ENCODE measurements around the gene CCT5. TPM values are rescaled to one million over a fixed set of nuclear protein-coding genes. Genes with fewer than 3 reads are reported as not detected.

The CCT5 gene
- total RNA-seq, 4 donors from 2014 or later: 100 to 165 (median 142) TPM

DNA sequence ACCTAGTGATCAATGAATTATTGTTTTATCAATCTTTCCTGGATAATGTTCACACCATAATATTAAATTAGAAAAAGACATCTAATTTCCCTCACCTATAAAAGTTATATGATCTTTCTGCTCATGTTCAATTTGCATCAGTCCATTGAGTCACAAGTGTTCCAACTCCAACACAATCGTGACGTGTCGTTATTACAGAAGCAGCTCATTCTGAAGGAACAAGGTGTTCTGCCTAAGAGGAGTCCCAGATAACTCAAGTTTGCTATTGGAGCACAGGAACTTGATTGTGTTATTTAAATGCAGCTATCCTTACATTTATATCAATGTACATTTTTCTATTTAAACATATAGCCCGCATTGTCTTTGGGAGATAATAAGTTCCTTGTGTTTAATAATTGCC is 31.0 kb upstream of the CCT5 start:
- Histone ChIP-seq H3K27me3 (no peaks in the 10 kb centered on the region), H3K9me3 (no peaks in the 10 kb centered on the region), H3K27ac (replicated peaks in 1 of 4) (no peak overlapping the region), H3K4me3 (no peak overlapping the region), H3K36me3 (peaks cover 0 to 7% (median 3%) of the 10 kb centered on the region in 4 donors), H3K4me1 (peaks cover 0 to 2% (median under 1%) of the 10 kb centered on the region in 4 donors)
- WGBS: 90% methylated on average over 4 of the region's 4 CpGs
- intact Hi-C loops (cut with DNase I): no loop called here
- TF ChIP-seq EP300 (IDR thresholded peaks at IDR 0.05): no peak
- TF ChIP-seq, protein P1, sequence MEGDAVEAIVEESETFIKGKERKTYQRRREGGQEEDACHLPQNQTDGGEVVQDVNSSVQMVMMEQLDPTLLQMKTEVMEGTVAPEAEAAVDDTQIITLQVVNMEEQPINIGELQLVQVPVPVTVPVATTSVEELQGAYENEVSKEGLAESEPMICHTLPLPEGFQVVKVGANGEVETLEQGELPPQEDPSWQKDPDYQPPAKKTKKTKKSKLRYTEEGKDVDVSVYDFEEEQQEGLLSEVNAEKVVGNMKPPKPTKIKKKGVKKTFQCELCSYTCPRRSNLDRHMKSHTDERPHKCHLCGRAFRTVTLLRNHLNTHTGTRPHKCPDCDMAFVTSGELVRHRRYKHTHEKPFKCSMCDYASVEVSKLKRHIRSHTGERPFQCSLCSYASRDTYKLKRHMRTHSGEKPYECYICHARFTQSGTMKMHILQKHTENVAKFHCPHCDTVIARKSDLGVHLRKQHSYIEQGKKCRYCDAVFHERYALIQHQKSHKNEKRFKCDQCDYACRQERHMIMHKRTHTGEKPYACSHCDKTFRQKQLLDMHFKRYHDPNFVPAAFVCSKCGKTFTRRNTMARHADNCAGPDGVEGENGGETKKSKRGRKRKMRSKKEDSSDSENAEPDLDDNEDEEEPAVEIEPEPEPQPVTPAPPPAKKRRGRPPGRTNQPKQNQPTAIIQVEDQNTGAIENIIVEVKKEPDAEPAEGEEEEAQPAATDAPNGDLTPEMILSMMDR (IDR thresholded peaks at IDR 0.05): no peak
- TF ChIP-seq POLR2AphosphoS5 (IDR thresholded peaks at IDR 0.05): no peak
- TF ChIP-seq POLR2A (IDR thresholded peaks at IDR 0.05; ENCODE audit: low read depth): no peak
- DNase-seq (ENCODE audit: extremely low spot score): peak; percentile 45

DNA sequence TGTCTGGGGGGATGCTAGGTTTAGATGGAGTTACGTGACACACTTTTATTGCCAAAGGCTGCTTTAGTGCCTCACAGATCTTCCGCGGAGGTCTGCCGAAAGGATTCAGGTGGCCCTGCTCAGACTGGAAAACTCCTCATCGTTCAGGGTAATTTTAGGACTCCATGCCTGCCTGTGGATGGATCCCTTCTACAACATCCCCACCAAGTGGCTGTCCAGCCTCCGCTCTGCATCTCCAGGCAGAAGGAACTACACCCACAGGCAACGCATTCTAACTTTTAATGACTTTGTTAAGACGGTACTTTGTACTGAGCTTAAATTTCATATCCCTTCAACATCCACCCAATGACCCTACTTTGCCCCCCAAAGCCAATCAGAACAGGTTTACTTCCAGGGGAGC is 29.8 kb upstream of the CCT5 start:
- Histone ChIP-seq H3K36me3 (peaks cover 0 to 7% (median 3%) of the 10 kb centered on the region in 4 donors), H3K4me3 (no peak overlapping the region), H3K27me3 (no peaks in the 10 kb centered on the region), H3K9me3 (no peaks in the 10 kb centered on the region), H3K4me1 (no peaks in the 10 kb centered on the region), H3K27ac (replicated peaks in 1 of 4) (no peak overlapping the region)
- DNase-seq (ENCODE audit: extremely low spot score): peak; percentile 86
- WGBS: 79% methylated on average over 7 of the region's 8 CpGs
- TF ChIP-seq EP300 (IDR thresholded peaks at IDR 0.05) (no peak), POLR2AphosphoS5 (IDR thresholded peaks at IDR 0.05) (no peak), POLR2A (IDR thresholded peaks at IDR 0.05; ENCODE audit: low read depth) (no peak)
- TF ChIP-seq, protein P1 (IDR thresholded peaks at IDR 0.05): no peak
- intact Hi-C loops (cut with DNase I): no loop called here

DNA sequence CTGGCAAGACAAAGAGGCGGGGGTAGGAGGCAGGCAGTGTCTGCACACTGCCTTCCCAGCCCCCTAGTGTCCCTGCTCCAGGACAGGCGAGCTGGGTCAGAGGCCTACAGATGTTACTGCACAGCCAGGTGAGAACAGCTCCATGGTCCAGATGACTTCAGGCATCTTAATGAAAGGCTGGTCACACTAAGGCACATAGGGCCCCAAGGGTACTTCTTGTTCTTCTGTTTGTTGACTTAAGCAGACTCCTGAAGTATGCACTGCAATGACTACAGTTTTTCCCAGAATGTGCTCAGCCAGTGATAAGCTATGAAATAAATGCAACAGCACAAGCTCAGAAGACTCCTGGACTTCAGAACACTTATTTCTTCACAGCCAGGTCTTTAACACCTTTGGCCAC is 27.8 kb upstream of the CCT5 start:
- Histone ChIP-seq H3K4me1 (no peaks in the 10 kb centered on the region), H3K27me3 (no peaks in the 10 kb centered on the region), H3K27ac (replicated peaks in 1 of 4) (no peak overlapping the region), H3K9me3 (no peaks in the 10 kb centered on the region), H3K4me3 (no peak overlapping the region), H3K36me3 (peaks cover 0 to 10% (median 3%) of the 10 kb centered on the region in 4 donors)
- no peak for TF ChIP-seq POLR2AphosphoS5 (IDR thresholded peaks at IDR 0.05)
- TF ChIP-seq POLR2A (IDR thresholded peaks at IDR 0.05; ENCODE audit: low read depth): no peak
- TF ChIP-seq, protein P1 (IDR thresholded peaks at IDR 0.05): no peak
- no peak for TF ChIP-seq EP300 (IDR thresholded peaks at IDR 0.05)
- no peak for DNase-seq (ENCODE audit: extremely low spot score)
- intact Hi-C loops (cut with DNase I): no loop called here
- WGBS: 94% methylated on average over 2 of the region's 2 CpGs

DNA sequence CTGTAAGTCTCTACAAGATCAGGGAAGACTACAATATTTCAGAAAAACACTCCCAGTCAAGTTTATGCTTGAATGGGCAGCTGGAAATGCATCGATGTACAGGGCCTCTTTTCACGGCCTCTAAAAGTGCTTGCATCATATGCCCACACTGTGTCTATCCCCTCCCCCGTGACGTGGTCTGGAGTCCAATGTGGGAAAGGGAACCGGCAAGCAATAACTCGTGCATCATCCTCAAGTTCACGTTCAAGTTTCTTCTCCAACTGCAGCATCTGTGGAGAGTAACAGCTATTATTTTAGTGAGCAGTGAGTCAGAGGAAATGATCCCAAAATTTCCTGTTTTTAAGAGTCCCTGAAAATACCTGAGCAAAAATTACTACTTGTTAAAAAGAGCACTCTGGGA is 22.7 kb upstream of the CCT5 start:
- H3K27ac ChIP-seq (replicated peaks in 1 of 4): no peak overlapping the region
- peaks cover 0 to 10% (median 5%) of the 10 kb centered on the region in 4 donors for H3K36me3 ChIP-seq
- H3K4me3 ChIP-seq: no peak overlapping the region
- intact Hi-C loops (cut with DNase I): no loop called here
- WGBS: 84% methylated on average over 7 of the region's 7 CpGs
- no peaks in the 10 kb centered on the region for H3K27me3 ChIP-seq
- H3K9me3 ChIP-seq: no peaks in the 10 kb centered on the region
- no peak for DNase-seq (ENCODE audit: extremely low spot score)
- TF ChIP-seq EP300 (IDR thresholded peaks at IDR 0.05): no peak
- TF ChIP-seq POLR2A (IDR thresholded peaks at IDR 0.05; ENCODE audit: low read depth): no peak
- TF ChIP-seq, protein P1 (IDR thresholded peaks at IDR 0.05): no peak
- no peak for TF ChIP-seq POLR2AphosphoS5 (IDR thresholded peaks at IDR 0.05)
- H3K4me1 ChIP-seq: no peaks in the 10 kb centered on the region

DNA sequence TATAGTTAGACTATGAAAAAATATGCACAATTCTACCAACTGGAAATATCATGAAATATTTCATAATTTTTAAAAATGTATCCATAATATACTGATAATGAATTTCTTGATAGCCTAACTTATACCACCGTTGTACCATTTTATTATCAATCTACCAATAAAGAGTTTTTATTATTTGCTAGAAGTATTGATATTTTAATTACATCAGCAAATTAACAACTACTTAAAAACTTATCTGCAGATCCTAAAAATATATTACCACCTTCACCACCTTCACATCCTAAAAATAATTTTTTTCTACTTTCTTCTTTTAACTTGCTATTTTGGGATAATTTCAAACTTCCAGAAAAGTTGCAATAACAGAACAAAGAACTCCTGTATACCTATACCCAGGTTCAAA is 21.8 kb upstream of the CCT5 start:
- no peaks in the 10 kb centered on the region for H3K9me3 ChIP-seq
- WGBS: 89% methylated on average over 1 of the region's 1 CpG
- H3K36me3 ChIP-seq: peaks cover 0 to 15% (median 6%) of the 10 kb centered on the region in 4 donors
- no peak overlapping the region for H3K4me3 ChIP-seq
- DNase-seq (ENCODE audit: extremely low spot score): no peak
- TF ChIP-seq, protein P1 (IDR thresholded peaks at IDR 0.05): no peak
- TF ChIP-seq POLR2AphosphoS5 (IDR thresholded peaks at IDR 0.05) (no peak), POLR2A (IDR thresholded peaks at IDR 0.05; ENCODE audit: low read depth) (no peak), EP300 (IDR thresholded peaks at IDR 0.05) (no peak)
- H3K27ac ChIP-seq (replicated peaks in 1 of 4): no peak overlapping the region
- intact Hi-C loops (cut with DNase I): no loop called here
- H3K27me3 ChIP-seq: no peaks in the 10 kb centered on the region
- H3K4me1 ChIP-seq: no peaks in the 10 kb centered on the region

Data from esophagus muscularis mucosa (tissue), 4 donors.